Stimulated activated CD8-positive, alpha-beta memory T cell treated with anti-CD3 and anti-CD28 coated beads, Interleukin-15, amount 100 ng/mL, for 4 hours (primary cell): ENCODE measurements around the gene MYOZ3.
A peak's percentile ranks its signal among the peaks of the same experiment; 100 is the strongest.

Source experiments
- DNase-seq, 2 donors: peaks; one replicate each; pipeline ENCODE4 v3.0.0-alpha.2; 2020; ENCODE audit warnings: low read depth in 2 of 2

The MYOZ3 gene

DNA sequence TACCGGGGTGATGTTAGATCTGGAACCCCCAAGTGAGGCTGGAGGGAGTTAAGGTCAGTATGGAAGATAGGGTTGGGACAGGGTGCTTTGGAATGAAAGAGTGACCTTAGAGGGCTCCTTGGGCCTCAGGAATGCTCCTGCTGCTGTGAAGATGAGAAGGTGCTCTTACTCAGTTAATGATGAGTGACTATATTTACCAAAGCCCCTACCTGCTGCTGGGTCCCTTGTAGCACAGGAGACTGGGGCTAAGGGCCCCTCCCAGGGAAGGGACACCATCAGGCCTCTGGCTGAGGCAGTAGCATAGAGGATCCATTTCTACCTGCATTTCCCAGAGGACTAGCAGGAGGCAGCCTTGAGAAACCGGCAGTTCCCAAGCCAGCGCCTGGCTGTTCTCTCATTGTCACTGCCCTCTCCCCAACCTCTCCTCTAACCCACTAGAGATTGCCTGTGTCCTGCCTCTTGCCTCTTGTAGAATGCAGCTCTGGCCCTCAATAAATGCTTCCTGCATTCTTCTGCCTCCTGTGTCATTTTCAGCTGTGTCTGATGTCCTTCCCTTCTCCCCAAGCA lies 2.3 kb upstream of the MYOZ3 start:
- DNase-seq: no peak

DNA sequence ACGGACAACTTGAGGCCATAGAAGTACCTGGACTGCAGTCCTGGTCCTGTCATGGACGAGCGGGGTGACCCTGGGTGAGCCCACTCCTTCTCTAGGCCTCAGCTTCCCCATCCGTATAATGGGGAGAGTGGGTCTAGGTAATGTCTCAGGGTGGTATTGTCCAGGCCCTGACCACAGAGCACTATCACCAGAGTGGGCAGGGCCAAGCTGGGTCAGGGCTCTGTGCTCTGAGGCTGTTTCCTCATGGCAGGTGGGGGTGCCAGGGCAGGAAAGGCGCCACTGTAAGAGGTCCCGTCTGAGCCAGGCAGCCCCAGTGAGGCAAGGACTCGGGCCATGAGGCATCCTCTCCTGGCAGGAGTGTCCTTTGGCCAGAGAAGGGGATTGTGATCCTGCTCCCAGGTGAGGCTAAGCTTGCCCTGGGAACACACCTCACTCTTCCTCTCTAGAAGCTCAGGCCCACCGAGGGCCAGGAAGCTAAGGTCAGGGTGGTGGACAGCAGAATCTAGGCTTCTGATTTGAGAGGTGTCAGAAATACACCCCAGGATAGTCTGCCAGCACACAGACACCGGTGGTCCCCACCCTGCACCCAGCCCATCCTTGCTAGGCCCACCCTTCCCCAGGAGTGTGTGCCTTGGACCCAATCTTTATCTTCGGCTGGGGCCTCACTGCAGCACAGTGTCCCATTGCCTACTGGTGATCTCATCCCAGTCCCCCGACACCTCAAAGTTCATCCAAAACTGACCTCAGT lies 1.5 kb upstream of the MYOZ3 start:
- no peak for DNase-seq

DNA sequence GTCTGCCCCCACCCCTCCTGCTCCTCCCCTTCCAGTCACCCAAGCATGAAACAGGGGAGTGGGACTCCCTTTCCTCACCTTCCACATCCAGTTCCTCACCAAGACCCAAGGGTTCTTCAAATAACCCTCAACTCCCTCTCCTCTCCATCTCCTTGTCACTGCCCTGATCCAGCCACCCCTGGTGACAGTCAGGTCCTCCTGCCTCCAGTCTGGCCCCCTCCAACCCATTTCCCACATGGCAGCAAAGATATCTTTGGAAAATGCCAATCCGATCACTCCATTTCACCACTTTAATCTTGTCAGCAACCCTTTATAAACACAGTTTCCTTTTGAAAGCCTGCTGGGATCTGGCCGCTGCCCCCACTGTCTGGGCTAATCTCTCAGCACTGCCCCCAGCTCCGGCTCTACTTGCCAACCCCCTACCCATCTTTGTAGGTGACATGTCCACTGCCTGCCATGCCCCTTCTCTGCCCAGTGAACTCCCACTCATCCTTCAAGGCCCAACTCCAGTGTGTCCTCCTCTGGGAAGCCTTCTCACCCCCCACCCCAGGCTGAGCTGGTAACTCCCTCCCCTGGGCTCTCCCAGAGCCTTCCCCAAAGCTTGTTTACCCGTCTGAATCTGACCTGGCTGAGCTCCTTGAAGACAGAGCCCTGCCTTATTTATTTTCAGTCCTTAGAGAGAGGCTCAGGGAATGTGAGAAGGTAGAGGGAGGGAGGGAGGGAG lies 781 bp upstream of the MYOZ3 start:
- DNase-seq: no peak

DNA sequence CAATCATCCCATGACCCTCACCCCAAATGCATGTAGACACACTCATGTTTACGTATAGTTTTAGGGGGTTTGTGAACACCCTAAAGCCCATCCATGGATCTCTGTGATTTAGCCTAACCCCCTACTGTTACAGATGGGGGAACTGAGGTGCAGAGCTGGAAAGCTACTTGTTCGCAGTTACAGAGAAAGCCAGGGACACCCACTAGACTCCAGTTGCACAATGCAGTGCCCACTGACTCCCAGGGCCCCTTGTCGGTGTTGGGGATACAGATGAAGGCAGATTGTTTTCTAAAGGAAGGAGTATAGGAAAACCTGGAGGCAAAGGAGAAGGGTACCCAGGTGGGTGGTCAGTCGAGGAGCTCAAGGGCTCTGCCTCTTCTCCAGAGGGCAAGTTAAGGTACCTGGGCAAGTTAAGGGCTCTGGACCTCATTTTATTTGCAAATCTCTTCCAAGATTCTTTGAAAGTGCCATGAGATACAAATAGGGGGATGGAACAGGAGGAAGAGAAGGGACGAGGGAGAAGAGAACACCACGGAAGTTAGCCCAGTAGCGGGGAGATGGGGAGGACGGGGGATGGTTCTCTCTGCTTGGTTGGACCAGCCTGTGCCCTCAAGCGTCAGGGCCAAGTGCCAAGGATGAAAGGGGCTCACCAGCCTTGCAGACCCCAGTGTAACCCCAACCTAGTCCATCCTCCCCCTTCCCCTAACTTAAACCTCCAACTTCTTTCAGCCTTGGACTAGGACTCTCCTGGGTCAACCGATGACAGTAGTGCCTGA lies 958 bp downstream of the MYOZ3 start:
- DNase-seq: no peak

DNA sequence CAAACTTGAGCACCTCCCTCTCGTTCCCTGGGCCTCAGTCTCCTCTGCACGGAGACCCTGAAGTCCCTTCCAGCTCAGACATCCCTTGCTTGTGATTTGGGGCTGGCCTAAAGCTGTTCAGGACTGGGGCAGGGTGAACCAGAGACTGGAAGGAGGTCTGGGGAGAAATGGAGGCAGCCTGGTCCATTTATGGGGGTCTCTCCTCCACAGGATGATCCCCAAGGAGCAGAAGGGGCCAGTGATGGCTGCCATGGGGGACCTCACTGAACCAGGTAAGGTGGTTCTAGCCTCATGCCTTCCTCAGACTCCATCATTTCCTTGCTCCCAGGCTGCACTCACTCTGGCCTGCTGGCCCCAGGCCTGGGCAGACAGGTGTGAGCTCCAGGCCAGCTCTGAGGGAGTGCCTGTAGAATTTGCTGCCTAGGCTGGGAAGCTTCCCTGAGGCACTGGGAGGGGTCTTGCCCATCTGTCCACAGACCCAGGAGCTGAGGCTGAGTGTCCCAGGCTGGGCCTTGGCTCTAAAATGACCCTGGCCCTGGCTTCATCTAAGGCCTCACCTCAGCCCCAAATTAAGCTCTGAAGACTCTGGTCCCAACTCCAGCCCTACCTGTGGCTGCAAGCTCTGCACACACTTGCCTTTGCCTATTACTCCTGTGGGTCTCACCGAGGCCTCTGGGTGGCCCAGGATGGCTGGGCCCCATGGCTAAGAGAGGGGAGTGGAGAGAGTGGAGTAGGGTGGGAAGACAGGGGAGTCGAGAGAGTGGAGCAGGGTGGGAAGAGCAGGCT lies 1.9 kb downstream of the MYOZ3 start:
- DNase-seq: no peak

DNA sequence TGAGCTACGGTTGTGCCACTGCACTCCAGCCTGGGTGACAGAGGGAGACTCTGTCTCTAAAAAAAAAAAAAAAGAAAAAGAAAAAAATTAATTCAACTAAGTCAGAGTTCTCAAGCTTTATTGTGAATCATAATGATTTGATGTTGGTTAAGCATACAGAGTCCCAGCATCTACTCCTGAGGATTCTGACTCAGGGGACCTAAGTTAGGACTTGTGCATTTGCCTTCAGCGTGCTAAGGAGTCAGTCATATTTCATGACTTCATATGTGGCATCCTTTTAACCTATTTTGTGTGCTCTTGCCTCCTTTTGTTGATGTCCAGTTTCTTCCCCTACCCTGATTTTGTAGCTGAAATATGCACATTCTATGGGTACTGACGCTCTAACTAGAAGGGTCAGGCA lies 2.9 kb downstream of the MYOZ3 start:
- no peak for DNase-seq

DNA sequence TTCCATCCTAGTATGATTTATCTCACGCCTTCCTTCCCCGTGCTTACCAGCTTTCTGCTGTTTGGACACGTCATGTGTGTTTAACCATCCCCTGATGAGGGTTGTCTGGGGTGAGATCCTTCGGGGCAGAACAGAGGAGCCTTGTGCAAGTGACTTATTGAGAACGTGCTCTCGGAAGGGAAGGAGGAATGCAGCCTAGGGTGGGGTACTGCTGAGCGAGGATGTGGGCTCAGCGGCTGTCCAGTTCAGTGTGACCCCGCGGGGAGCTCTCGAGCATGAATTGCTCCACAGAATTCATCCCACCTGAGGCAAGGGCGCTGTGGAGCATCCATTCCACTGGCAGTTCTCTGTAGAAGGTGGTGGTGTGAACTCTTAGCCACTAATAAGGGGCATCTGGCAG lies 4.0 kb downstream of the MYOZ3 start:
- DNase-seq: no peak

DNA sequence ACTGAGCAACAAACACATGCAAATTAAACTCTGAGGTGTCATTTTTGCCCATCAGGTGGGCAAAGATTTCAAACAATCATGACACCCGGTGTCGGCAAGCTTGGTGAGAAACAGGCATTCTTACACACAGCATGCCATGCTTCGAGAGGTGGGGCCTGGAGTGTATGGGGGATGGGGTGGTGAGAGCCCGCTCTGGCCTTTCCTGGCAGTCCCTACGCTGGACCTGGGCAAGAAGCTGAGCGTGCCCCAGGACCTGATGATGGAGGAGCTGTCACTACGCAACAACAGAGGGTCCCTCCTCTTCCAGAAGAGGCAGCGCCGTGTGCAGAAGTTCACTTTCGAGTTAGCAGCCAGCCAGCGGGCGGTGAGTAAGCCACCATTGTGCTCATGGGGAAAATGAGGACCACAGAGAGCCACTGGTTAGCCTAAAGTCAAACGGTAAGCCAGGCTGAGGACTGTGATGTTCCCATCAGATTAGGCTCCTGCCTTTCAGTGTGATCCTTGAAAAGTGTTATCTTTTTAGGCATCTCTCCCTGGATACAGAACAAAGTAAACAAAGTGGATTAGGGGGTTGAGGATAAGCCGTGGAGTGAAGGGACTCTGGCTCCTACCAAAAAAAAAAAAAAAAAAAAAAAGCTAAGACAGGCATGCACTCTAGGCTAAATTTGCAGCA lies 9.4 kb downstream of the MYOZ3 start:
- DNase-seq: no peak

DNA sequence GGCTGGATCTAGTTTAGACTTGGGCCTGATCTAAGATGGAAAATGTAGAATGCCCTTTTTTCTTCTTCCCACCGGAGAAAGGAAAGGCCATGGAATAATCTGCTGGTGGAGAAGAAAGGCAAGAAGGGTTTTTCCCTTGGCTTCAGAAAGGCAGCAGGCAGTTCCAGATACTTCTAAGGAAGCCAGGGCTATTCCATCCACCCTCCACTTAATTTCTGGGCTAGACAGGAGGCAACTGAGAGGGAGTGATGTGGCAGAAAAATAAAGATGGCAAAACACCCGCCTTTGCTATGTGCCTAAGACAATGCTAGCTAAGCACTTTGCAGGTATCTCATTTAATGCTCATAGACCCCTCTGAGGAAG lies 9.9 kb downstream of the MYOZ3 start:
- no peak for DNase-seq

DNA sequence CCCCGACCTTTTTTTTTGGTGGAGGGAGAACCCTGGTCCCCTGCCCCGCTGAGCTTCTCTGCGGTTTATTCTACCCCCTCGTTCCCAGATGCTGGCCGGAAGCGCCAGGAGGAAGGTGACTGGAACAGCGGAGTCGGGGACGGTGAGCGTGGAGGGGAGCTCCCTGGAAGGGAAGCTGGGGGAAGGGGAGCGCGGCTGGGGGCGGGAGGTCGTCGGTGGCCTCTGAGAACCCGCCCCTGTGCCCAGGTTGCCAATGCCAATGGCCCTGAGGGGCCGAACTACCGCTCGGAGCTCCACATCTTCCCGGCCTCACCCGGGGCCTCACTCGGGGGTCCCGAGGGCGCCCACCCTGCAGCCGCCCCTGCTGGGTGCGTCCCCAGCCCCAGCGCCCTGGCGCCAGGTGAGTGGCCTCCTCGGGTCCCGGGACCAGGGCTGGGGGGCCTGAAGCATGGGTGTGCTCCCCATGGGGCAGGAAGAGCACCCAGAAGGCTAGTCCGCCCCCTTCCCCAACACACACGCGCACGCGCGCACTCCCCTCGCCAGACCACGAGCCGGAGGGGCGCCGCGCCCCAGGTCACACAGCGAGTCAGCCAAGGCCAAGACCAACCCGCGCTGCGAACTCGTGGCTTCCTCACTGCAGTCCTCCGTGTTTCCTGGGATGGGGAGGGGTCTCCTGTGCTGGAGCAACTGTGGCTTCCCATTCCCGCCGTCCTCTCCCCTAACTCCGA lies 10.6 kb downstream of the MYOZ3 start:
- no peak for DNase-seq

DNA sequence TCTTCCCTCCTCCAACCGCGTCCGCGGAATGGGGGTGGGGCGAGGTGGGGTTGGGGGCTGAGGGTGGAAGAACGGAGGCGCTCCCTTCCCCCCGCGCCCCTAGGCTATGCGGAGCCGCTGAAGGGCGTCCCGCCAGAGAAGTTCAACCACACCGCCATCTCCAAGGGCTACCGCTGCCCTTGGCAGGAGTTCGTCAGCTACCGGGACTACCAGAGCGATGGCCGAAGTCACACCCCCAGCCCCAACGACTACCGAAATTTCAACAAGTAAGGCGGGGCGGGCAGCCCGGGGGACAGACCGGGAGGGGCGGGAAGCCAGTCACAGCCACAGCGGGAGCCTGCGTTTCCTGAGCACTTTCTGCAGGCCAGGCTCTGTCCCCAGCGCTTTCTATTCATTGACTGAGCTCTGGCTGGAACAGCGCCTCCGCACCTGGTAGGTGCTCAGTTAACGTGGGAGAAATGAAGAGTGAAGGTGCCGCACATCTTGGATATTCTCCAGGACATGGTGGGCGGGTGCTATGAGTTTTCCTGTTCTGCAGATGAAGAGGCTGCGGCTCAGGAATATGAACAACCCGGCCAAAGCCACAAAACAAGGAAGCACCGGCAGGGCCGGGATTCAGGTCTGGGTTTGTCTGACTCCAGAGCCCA lies 11.3 kb downstream of the MYOZ3 start:
- peak in 1 of 2 donors; percentile 6 for DNase-seq

DNA sequence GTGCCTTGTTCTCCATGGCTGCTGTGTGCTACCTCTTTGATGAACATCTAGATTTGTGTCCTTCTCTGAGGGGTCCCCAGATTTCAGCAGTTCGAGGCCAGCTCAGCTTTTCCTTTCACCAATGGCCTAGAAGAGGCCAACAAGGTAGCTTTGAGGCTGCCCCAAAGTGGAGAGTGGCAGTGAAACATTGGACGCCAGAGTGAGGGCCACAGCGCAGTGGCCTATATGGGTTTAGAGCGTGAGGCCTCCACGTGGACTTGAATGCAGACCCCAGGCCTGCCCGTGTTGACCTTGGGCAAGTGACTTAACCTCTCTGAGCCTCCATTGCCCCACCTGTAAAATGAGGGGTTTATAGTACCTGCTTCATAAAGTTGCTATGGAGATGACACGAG lies 11.8 kb downstream of the MYOZ3 start:
- no peak for DNase-seq

DNA sequence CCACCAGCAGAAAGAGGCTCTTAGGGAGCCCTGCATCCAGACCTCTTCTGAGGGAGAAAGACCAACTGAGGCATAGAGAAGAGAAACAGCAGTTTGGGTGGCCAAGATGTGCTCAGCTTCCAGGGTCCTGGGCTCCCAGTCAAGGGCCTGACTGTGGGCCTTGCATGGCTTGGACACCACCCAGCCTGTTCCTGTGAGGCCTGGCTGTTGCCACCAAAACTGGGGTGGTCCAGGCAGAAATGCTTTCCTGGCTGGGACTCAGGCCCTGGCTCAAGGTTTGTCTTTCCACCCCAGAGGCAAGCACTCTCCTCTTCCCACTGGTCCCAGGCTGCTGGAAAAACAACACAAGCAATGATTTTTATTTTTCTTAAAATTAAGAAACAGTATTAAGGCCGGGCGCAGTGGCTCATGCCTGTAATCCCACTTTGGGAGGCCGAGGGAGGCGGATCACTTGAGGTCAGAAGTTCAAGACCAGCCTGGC lies 13.3 kb downstream of the MYOZ3 start:
- DNase-seq: no peak

DNA sequence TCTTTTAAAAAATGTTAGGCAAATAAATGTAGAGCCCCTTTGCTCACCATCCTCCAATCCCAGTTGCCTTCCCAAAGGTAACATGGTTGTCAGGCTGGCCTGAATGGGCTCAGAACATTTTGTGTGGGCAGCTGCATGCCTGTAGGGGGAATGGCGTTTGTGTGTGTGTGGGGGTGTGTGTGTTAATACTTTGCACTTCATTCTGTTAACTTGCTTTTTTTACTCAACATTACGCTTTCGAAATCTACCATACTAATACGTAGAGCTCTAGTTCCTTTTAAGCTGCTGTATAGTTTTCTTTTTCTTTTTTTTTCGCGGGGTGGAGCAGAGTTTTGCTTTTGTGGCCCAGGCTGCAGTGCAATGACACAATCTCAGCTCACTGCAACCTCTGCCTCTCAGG lies 14.0 kb downstream of the MYOZ3 start:
- DNase-seq: no peak

DNA sequence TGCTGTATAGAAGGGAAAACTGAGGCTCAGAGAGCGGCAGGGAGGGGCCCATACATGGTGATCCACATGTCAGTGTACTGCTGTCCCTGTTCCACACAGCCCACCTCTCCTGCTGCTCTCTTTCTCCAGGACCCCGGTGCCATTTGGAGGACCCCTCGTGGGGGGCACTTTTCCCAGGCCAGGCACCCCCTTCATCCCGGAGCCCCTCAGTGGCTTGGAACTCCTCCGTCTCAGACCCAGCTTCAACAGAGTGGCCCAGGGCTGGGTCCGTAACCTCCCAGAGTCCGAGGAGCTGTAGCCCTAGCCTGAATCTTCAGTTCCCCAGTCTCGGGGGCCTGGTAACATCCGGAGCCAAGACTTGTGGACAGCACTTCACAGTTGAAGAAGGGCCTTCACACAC lies 15.5 kb downstream of the MYOZ3 start:
- DNase-seq: no peak

DNA sequence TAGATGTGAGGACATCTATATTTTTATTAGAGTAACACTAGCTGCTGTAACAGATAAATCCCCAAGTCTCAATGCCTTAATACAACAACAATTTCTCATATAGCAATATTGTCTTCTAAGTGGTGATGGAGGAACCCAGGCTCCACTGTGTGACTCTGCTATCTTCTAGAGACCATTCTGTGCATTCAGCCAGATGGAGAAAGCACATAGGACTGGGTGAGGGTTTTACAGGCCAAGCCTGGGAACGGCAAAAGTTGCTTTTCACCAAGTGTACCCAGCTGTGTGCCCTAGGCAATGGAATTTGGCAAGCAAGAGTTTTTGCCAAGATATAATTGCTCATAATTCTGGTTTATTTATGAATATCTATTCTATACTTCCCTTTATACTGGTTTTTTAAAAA lies 28.1 kb downstream of the MYOZ3 start:
- no peak for DNase-seq

DNA sequence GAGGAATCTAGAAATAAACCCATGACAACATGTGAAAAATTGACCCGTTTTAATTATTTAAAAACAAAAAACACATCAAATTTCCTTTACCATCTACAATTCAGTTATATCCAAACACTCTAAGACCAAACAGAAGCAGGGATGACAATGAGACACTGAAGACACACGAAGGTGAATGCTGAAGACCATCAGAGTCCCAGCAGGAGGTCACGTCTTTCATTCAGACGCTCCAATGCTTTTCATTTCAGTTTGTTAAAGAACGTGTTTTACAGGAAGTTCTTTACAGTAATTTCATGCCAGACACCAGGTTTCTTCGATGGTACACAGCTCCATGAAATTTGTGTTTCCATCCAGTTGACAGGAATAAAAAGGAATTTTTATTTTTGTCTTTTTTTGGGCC lies 29.7 kb downstream of the MYOZ3 start:
- no peak for DNase-seq

DNA sequence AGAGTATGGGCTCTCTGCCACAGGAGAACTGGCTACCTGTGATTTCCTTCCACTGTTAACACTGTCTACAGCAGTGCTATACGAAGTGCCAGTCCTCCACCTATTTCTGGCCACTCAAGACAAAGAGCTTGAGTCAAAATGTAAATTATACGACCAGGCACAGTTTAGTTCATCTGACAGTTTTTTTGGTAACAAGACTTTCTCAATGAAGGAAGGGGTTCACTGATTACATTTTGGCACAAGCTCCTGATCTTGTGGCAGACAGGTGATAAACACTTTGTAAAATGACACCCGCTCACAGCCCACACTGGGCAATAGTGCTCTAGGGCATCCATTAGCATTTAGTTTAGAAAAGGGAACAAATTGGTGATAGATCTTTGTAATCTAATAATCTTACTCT lies 31.2 kb downstream of the MYOZ3 start:
- no peak for DNase-seq

DNA sequence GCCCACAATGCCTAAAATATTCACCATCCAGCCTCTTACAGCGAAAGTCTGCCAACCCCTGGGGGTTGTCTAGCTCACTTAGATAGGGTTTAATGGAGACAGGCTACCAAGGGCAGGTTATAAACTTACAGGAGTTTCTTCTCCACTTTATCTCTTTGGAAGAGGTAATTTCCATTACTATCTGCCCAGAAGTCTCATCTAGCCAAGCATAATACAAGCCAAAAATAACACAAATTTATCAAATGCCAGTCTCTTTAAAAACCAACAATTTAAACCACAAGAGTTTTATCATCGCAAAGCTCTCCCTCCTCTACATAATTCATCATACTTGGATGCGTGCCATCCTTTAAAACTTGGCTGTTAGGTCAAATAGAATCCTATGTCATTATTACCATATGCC lies 33.6 kb downstream of the MYOZ3 start:
- no peak for DNase-seq

DNA sequence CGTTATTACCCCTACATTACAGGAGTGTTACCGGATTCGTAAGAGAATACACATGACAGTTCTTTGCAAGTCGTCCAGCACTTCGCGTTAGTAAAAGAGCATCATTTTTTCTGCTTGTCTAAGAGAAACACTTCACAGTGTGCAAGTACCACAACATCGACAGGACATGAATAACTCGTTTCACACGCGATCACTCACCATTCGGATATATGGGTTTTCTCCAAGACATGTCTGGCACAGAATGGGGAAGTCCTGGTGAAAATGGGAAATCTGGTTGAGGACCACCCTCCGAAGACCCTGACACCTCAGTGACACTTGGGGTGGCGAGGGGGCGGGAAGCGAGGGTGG lies 39.2 kb downstream of the MYOZ3 start:
- no peak for DNase-seq
